Endothelial cell of umbilical vein (primary cell): Measurements from ENCODE around the gene DGKG.

Source experiments
- EZH2 ChIP-seq: IDR thresholded peaks from 2 replicates; pipeline ENCODE4 v1.6.1; 2012; ENCODE audit warnings: borderline replicate concordance, low read depth, mild to moderate bottlenecking, moderate library complexity, low read length, inconsistent platforms; ENCODE audit not compliant: severe bottlenecking
- FOS ChIP-seq: IDR thresholded peaks from 2 replicates; pipeline ENCODE4 v1.6.1; 2011; ENCODE audit warnings: mild to moderate bottlenecking, low read length, moderate library complexity, borderline replicate concordance; ENCODE audit not compliant: insufficient read depth
- GATA2 ChIP-seq: IDR thresholded peaks from 2 replicates; pipeline ENCODE4 v1.7.0; 2011; ENCODE audit warnings: low read depth, mild to moderate bottlenecking, moderate library complexity, mixed read lengths, low read length; ENCODE audit not compliant: insufficient read length, insufficient read depth
- MAX ChIP-seq: IDR thresholded peaks from 2 replicates; pipeline ENCODE4 v1.6.1; 2011; ENCODE audit not compliant: insufficient read depth, insufficient read length
- POLR2A ChIP-seq: IDR thresholded peaks from 2 replicates; pipeline ENCODE4 v1.6.1; 2012; ENCODE audit warnings: low read depth, mild to moderate bottlenecking, control low read depth, low read length
- POLR2AphosphoS5 ChIP-seq: IDR thresholded peaks from 2 replicates; pipeline ENCODE4 v1.6.1; 2012; ENCODE audit warnings: low read depth, mild to moderate bottlenecking, control low read depth, low read length, moderate library complexity; ENCODE audit not compliant: insufficient read depth
- TF ChIP-seq, protein P1 (sequence below), 2 donors: IDR thresholded peaks; 1 replicate in 1 of 2; 2 replicates in 1 of 2; pipeline ENCODE4 v1.5.1; 2011; ENCODE audit warnings: low read length in 2 of 2, mild to moderate bottlenecking in 2 of 2, moderate library complexity in 2 of 2, control low read depth in 1 of 2, inconsistent platforms in 1 of 2, low read depth in 1 of 2; ENCODE audit not compliant: insufficient read depth in 1 of 2; ENCODE audit errors: extremely low read depth in 1 of 2

DNA sequence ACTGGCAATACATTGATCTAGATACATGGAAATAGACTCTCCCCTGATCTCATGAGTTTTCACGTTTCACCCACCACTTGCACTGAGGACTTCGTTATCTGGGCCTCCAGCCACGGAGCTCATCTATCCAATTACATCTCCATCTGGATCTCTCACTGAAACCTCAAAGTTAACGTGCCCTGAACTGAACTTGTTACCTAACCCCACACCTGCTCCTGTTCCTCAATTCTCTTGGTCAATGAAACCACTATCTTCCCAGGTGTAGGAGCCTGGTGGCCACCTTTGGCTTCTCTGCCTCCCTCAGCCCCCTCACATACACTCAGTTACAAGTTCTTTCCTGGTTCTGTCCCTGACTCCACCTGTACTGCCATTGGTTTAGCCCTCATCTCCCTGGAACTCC lies 9.7 kb downstream of the DGKG start:
- TF ChIP-seq, protein P1, sequence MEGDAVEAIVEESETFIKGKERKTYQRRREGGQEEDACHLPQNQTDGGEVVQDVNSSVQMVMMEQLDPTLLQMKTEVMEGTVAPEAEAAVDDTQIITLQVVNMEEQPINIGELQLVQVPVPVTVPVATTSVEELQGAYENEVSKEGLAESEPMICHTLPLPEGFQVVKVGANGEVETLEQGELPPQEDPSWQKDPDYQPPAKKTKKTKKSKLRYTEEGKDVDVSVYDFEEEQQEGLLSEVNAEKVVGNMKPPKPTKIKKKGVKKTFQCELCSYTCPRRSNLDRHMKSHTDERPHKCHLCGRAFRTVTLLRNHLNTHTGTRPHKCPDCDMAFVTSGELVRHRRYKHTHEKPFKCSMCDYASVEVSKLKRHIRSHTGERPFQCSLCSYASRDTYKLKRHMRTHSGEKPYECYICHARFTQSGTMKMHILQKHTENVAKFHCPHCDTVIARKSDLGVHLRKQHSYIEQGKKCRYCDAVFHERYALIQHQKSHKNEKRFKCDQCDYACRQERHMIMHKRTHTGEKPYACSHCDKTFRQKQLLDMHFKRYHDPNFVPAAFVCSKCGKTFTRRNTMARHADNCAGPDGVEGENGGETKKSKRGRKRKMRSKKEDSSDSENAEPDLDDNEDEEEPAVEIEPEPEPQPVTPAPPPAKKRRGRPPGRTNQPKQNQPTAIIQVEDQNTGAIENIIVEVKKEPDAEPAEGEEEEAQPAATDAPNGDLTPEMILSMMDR (IDR thresholded peaks at IDR 0.05; ENCODE audit: extremely low read depth in 1 of 2, insufficient read depth in 1 of 2, low read depth in 1 of 2, low read length in 2 of 2), result no peak
- TF ChIP-seq MAX (no peak), EZH2 (no peak), POLR2A (no peak), POLR2AphosphoS5 (no peak), GATA2 (no peak), FOS (no peak)
